ENCODE data around the gene ABCC12. TPM values are rescaled to one million over a fixed set of nuclear protein-coding genes. Genes with fewer than 3 reads are reported as not detected.
"Not testable (repeated sequence)": the region's sequence is repeated elsewhere in the genome, so short reads cannot be mapped to it uniquely, and the experiment has no call there.

Gene ABCC12
- total and polyA plus RNA-seq, 2 donors (not counting 3 experiments of a cell fraction or from before 2014, with no cell fraction given): not detected

- BruUV-seq (replicated peaks): no TSS peak
- H3K79me2 ChIP-seq (ENCODE audit: control insufficient read depth, insufficient read depth, low read length): no peaks in the 10 kb centered on the region
- no peak overlapping the region for H3K4me3 ChIP-seq (replicated peaks in 1 of 3; ENCODE audit: insufficient read depth in 1 of 3, low read depth in 1 of 3, low read length in 3 of 3)
- CTCF ChIA-PET: no interaction called here
- intact Hi-C loops (cut with micrococcal nuclease) (loop anchor here (5.0 to 10.0 kb wide), 3 partner anchors 464 to 1543 kb away; partner anchors contain the start of genes DNAJA2 and SHCBP1), dilution Hi-C loops (cut with MboI; ENCODE audit: extremely low pct_ligation_motif_present, low sequenced_read_pairs) (no loop called here)
- POLR2A ChIA-PET: no interaction called here
- H2AFZ ChIP-seq (ENCODE audit: low read depth, low read length): no peak overlapping the region
- FAIRE-seq (no peak), DNase-seq (ENCODE audit: low read depth, low spot score) (no peak)
- peaks cover 2% of the 10 kb centered on the region for H3K4me1 ChIP-seq (ENCODE audit: control insufficient read depth, extremely low read depth, insufficient read depth, low read length)
- no peaks in the 10 kb centered on the region for H3K27me3 ChIP-seq (ENCODE audit: control insufficient read depth in 2 of 2, insufficient read depth in 2 of 2, low read length in 2 of 2)
- H3K9me1 ChIP-seq (replicated peaks; ENCODE audit: control insufficient read depth, extremely low read depth, insufficient read depth, low read length): no peaks in the 10 kb centered on the region
- H3K36me3 ChIP-seq (ENCODE audit: control insufficient read depth in 2 of 2, extremely low read depth in 1 of 2, insufficient read depth in 2 of 2, low read length in 2 of 2): no peaks in the 10 kb centered on the region
- no peak overlapping the region for H3K9ac ChIP-seq (replicated peaks; ENCODE audit: extremely low read depth, insufficient read depth, low read length)
- TF ChIP-seq POLR2AphosphoS5 (IDR thresholded peaks at IDR 0.05; ENCODE audit: insufficient read depth, low read depth, low read length): no peak
- no peak for TF ChIP-seq EZH2 (IDR thresholded peaks at IDR 0.05; ENCODE audit: borderline replicate concordance, low read depth, low read length, severe bottlenecking)
- no peak for TF ChIP-seq JUN (IDR thresholded peaks at IDR 0.05; ENCODE audit: borderline replicate concordance, insufficient read depth, insufficient read length, low read depth)
- no peak for TF ChIP-seq MAX (IDR thresholded peaks at IDR 0.05; ENCODE audit: insufficient read depth, insufficient read length)
- TF ChIP-seq CTCF (IDR thresholded peaks at IDR 0.05; ENCODE audit: extremely low read depth in 1 of 2, insufficient read depth in 1 of 2, low read depth in 1 of 2, low read length in 2 of 2): no peak
- no peak for TF ChIP-seq POLR2A (IDR thresholded peaks at IDR 0.05; ENCODE audit: low read depth, low read length)
- no peak for TF ChIP-seq FOS (IDR thresholded peaks at IDR 0.05; ENCODE audit: borderline replicate concordance, insufficient read depth, low read length)
- TF ChIP-seq MYC (IDR thresholded peaks at IDR 0.05; ENCODE audit: low read depth, low read length): no peak
- TF ChIP-seq GATA2 (IDR thresholded peaks at IDR 0.05; ENCODE audit: insufficient read depth, insufficient read length, low read depth, low read length): no peak
- no peak overlapping the region for H3K27ac ChIP-seq (ENCODE audit: insufficient read depth, low read depth, low read length)
- H4K20me1 ChIP-seq (replicated peaks; ENCODE audit: control insufficient read depth, extremely low read depth, insufficient read depth, low read length): no peaks in the 10 kb centered on the region
- no peaks in the 10 kb centered on the region for H3K9me3 ChIP-seq (replicated peaks; ENCODE audit: control insufficient read depth, insufficient read depth, low read length)
- no peak overlapping the region for H3K4me2 ChIP-seq (ENCODE audit: insufficient read depth, low read length)
Measured at GRCh38 chr16:48168075-48168474, 12.3 kb upstream of the ABCC12 start.

GRCh38 chr16:48166617-48167016 lies 10.8 kb upstream of the ABCC12 start:
- H3K79me2 ChIP-seq (ENCODE audit: control insufficient read depth, insufficient read depth, low read length); H3K27ac ChIP-seq (ENCODE audit: insufficient read depth, low read depth, low read length); H3K36me3 ChIP-seq (ENCODE audit: control insufficient read depth in 2 of 2, extremely low read depth in 1 of 2, insufficient read depth in 2 of 2, low read length in 2 of 2); dilution Hi-C loops (cut with MboI; ENCODE audit: extremely low pct_ligation_motif_present, low sequenced_read_pairs); H3K9me3 ChIP-seq (replicated peaks; ENCODE audit: control insufficient read depth, insufficient read depth, low read length); H3K9ac ChIP-seq (replicated peaks; ENCODE audit: extremely low read depth, insufficient read depth, low read length); H3K9me1 ChIP-seq (replicated peaks; ENCODE audit: control insufficient read depth, extremely low read depth, insufficient read depth, low read length); H3K4me2 ChIP-seq (ENCODE audit: insufficient read depth, low read length); BruUV-seq (replicated peaks); FAIRE-seq; H3K4me1 ChIP-seq (ENCODE audit: control insufficient read depth, extremely low read depth, insufficient read depth, low read length); DNase-seq (ENCODE audit: low read depth, low spot score); H4K20me1 ChIP-seq (replicated peaks; ENCODE audit: control insufficient read depth, extremely low read depth, insufficient read depth, low read length); H3K4me3 ChIP-seq (replicated peaks in 1 of 3; ENCODE audit: insufficient read depth in 1 of 3, low read depth in 1 of 3, low read length in 3 of 3); H2AFZ ChIP-seq (ENCODE audit: low read depth, low read length); H3K27me3 ChIP-seq (ENCODE audit: control insufficient read depth in 2 of 2, insufficient read depth in 2 of 2, low read length in 2 of 2); POLR2A ChIA-PET: not testable (repeated sequence)
- intact Hi-C loops (cut with micrococcal nuclease): loop anchor here (5.0 to 10.0 kb wide), 3 partner anchors 466 to 1542 kb away; partner anchors contain the start of genes DNAJA2 and SHCBP1
- CTCF ChIA-PET: interaction anchor here (0.9 to 4.2 kb wide), 8 partner anchors 9 to 1309 kb away, joined by 3 to 127 read pairs (median 6); partner anchors contain the start of gene NETO2

All from endothelial cell of umbilical vein (primary cell).